Neural cell (in vitro differentiated cells): ENCODE results near the gene ALDH7A1. TPM values are rescaled to one million over a fixed set of nuclear protein-coding genes. Genes with fewer than 3 reads are reported as not detected.
A peak's percentile ranks its signal among the peaks of the same experiment; 100 is the strongest.

Experiments used
- H2AFZ ChIP-seq: fragments of 200-600, 300-800 bp; sonication (generic), shearing (Covaris generic); 2 replicates; pipeline ENCODE4 v1.6.0; 2014; ENCODE audit warnings: low read depth, mild to moderate bottlenecking, antibody characterized with exemption, low read length, moderate library complexity
- H3F3A ChIP-seq: fragments of 200-600 bp; shearing (Covaris generic); 2 replicates; pipeline ENCODE4 v1.6.1; 2016; ENCODE audit warnings: mild to moderate bottlenecking, moderate library complexity, mixed read lengths, antibody characterized with exemption, low read length; ENCODE audit not compliant: insufficient read depth, poor library complexity, severe bottlenecking
- H3K27ac ChIP-seq: fragments of 200-600, 300-800 bp; sonication (generic), shearing (Covaris generic); 2 replicates; pipeline ENCODE4 v1.5.1; 2014; ENCODE audit warnings: mild to moderate bottlenecking, low read length, moderate library complexity
- H3K27me3 ChIP-seq: fragments of 300-800, 200-600 bp; sonication (generic), shearing (Covaris generic); 2 replicates; pipeline ENCODE4 v1.6.0; 2014; ENCODE audit warnings: mild to moderate bottlenecking, low read depth, low read length, moderate library complexity; ENCODE audit not compliant: insufficient read depth
- H3K36me3 ChIP-seq: fragments of 300-800, 200-600 bp; sonication (generic), shearing (Covaris generic); 2 replicates; pipeline ENCODE4 v1.5.1; 2014; ENCODE audit warnings: mild to moderate bottlenecking, antibody characterized with exemption, low read length, moderate library complexity; ENCODE audit not compliant: insufficient read depth
- H3K4me2 ChIP-seq: fragments of 300-800, 200-600 bp; sonication (generic), shearing (Covaris generic); 2 replicates; pipeline ENCODE4 v1.6.0; 2014; ENCODE audit warnings: mild to moderate bottlenecking, low read length
- H3K4me3 ChIP-seq: fragments of 300-800, 200-600 bp; sonication (generic), shearing (Covaris generic); 2 replicates; pipeline ENCODE4 v1.5.1; 2014; ENCODE audit warnings: mild to moderate bottlenecking, low read length, moderate library complexity
- H3K79me2 ChIP-seq: fragments of 200-600 bp; shearing (Covaris generic); replicated peaks from 2 replicates; pipeline ENCODE4 v1.6.0; 2014; ENCODE audit warnings: mild to moderate bottlenecking, low read length, moderate library complexity; ENCODE audit not compliant: insufficient read depth
- H3K9ac ChIP-seq: fragments of 300-800, 200-600 bp; sonication (generic), shearing (Covaris generic); 2 replicates; pipeline ENCODE4 v1.6.1; 2016; ENCODE audit warnings: mild to moderate bottlenecking, low read length, mixed read lengths
- H3K9me2 ChIP-seq: fragments of 200-600 bp; shearing (Covaris generic); 2 replicates; pipeline ENCODE4 v1.6.1; 2016; ENCODE audit warnings: mild to moderate bottlenecking, low read length, mixed read lengths; ENCODE audit not compliant: insufficient read depth
- H3K9me3 ChIP-seq: fragments of 200-600, 300-800 bp; sonication (generic), shearing (Covaris generic); 2 replicates; pipeline ENCODE4 v1.6.1; 2016; ENCODE audit warnings: mild to moderate bottlenecking, mixed run types, low read length, moderate library complexity, mixed read lengths
- H4K20me1 ChIP-seq: fragments of 200-600 bp; shearing (Covaris generic); 2 replicates; pipeline ENCODE4 v1.6.1; 2016; ENCODE audit warnings: mild to moderate bottlenecking, mixed run types; ENCODE audit not compliant: insufficient read depth
- CTCF ChIP-seq: fragments of 450-650 bp; IDR thresholded peaks from 2 replicates; pipeline ENCODE4 v1.5.1; 2014; ENCODE audit warnings: antibody characterized with exemption, mild to moderate bottlenecking, moderate library complexity; ENCODE audit not compliant: poor library complexity, severe bottlenecking
- EP300 ChIP-seq: fragments of 450-650 bp; conservative IDR thresholded peaks from 2 replicates; pipeline ENCODE4 v1.6.1; 2014; ENCODE audit warnings: antibody characterized with exemption, mild to moderate bottlenecking, moderate library complexity; ENCODE audit not compliant: poor library complexity, severe bottlenecking
- EZH2 ChIP-seq: fragments of 200-600, 300-800 bp; shearing (Covaris generic), sonication (generic); IDR thresholded peaks from 2 replicates; pipeline ENCODE4 v1.6.1; 2014; ENCODE audit warnings: antibody characterized with exemption, low read length, borderline replicate concordance, mild to moderate bottlenecking; ENCODE audit not compliant: insufficient read depth, poor library complexity, severe bottlenecking
- MXI1 ChIP-seq: fragments of 450-650 bp; conservative IDR thresholded peaks from 2 replicates; pipeline ENCODE4 v1.6.1; 2014; ENCODE audit warnings: antibody characterized with exemption, mild to moderate bottlenecking; ENCODE audit not compliant: poor library complexity, severe bottlenecking
- POLR2AphosphoS5 ChIP-seq: IDR thresholded peaks from 2 replicates; pipeline ENCODE4 v1.6.1; 2012
- RAD21 ChIP-seq: fragments of 450-650 bp; conservative IDR thresholded peaks from 2 replicates; pipeline ENCODE4 v1.6.1; 2014; ENCODE audit warnings: antibody characterized with exemption, mild to moderate bottlenecking, moderate library complexity
- SMC3 ChIP-seq: fragments of 450-650 bp; conservative IDR thresholded peaks from 2 replicates; pipeline ENCODE4 v1.6.1; 2014; ENCODE audit warnings: antibody characterized with exemption, mild to moderate bottlenecking, moderate library complexity; ENCODE audit not compliant: poor library complexity
- TAF1 ChIP-seq: IDR thresholded peaks from 2 replicates; pipeline ENCODE4 v1.6.1; 2012; ENCODE audit warnings: low read depth
- polyA plus RNA-seq: library from polyadenylated mRNA; depleted of rRNA; stranded (reverse); fragments of >200 nt; gene quantifications from 2 replicates; pipeline ENCODE4 v1.2.3, GENCODE V29; 2014
- TF ChIP-seq, protein P1 (sequence below): IDR thresholded peaks from 2 replicates; pipeline ENCODE4 v1.6.1; 2012; ENCODE audit warnings: borderline replicate concordance

The ALDH7A1 gene
- polyA plus RNA-seq, 1 donor from 2014 or later: 23.4 TPM

- Histone ChIP-seq H3K27me3 (no peaks in the 10 kb centered on the region), H4K20me1 (no peaks in the 10 kb centered on the region), H3K4me3 (peak overlapping the region; percentile 73), H3K9me3 (no peaks in the 10 kb centered on the region), H3F3A (no peaks in the 10 kb centered on the region), H2AFZ (no peak overlapping the region), H3K9me2 (no peaks in the 10 kb centered on the region), H3K27ac (peak overlapping the region; percentile 68), H3K79me2 (peaks cover 9% of the 10 kb centered on the region), H3K9ac (peak overlapping the region; percentile 74), H3K4me2 (no peak overlapping the region), H3K36me3 (no peaks in the 10 kb centered on the region)
- TF ChIP-seq MXI1: no peak
- TF ChIP-seq SMC3: peak; percentile 11
- TF ChIP-seq CTCF: peak; percentile 50
Observed at GRCh38 chr5:126595486-126596083, 566 bp upstream of the ALDH7A1 start.

DNA sequence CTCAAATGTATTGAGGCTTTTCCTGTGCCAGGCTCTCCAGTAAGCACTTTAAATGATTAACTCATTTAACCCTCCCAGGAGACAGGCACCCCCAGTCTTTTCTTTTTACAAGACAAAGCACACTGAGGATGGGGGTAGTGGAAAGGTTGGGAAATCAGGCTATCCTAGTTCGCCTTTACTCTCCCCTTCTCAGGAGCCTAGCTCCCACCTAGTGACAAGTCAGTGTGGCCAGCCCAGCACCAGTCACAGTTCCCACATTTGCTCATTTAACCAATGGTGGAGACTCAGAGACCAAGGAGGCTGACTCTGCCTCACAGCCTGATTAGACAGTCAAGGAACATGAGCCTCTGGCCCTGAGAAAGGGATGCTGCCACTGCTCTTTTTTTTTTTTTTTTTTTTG is 3.5 kb downstream of the ALDH7A1 start:
- H3K4me2 ChIP-seq: no peak overlapping the region
- no peak overlapping the region for H3K9ac ChIP-seq
- no peaks in the 10 kb centered on the region for H3K9me3 ChIP-seq
- peaks cover 9% of the 10 kb centered on the region for H3K79me2 ChIP-seq
- no peaks in the 10 kb centered on the region for H3K9me2 ChIP-seq
- H3K36me3 ChIP-seq: no peaks in the 10 kb centered on the region
- no peak overlapping the region for H3K4me3 ChIP-seq
- TF ChIP-seq SMC3: no peak
- TF ChIP-seq MXI1: no peak
- no peak for TF ChIP-seq POLR2AphosphoS5
- TF ChIP-seq EP300: no peak
- TF ChIP-seq TAF1: no peak
- TF ChIP-seq EZH2: no peak
- TF ChIP-seq, protein P1, sequence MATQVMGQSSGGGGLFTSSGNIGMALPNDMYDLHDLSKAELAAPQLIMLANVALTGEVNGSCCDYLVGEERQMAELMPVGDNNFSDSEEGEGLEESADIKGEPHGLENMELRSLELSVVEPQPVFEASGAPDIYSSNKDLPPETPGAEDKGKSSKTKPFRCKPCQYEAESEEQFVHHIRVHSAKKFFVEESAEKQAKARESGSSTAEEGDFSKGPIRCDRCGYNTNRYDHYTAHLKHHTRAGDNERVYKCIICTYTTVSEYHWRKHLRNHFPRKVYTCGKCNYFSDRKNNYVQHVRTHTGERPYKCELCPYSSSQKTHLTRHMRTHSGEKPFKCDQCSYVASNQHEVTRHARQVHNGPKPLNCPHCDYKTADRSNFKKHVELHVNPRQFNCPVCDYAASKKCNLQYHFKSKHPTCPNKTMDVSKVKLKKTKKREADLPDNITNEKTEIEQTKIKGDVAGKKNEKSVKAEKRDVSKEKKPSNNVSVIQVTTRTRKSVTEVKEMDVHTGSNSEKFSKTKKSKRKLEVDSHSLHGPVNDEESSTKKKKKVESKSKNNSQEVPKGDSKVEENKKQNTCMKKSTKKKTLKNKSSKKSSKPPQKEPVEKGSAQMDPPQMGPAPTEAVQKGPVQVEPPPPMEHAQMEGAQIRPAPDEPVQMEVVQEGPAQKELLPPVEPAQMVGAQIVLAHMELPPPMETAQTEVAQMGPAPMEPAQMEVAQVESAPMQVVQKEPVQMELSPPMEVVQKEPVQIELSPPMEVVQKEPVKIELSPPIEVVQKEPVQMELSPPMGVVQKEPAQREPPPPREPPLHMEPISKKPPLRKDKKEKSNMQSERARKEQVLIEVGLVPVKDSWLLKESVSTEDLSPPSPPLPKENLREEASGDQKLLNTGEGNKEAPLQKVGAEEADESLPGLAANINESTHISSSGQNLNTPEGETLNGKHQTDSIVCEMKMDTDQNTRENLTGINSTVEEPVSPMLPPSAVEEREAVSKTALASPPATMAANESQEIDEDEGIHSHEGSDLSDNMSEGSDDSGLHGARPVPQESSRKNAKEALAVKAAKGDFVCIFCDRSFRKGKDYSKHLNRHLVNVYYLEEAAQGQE: no peak
- no peak for TF ChIP-seq RAD21
- TF ChIP-seq CTCF: no peak
- H4K20me1 ChIP-seq: no peaks in the 10 kb centered on the region
- H3K27ac ChIP-seq: no peak overlapping the region
- H3F3A ChIP-seq: no peaks in the 10 kb centered on the region
- H3K27me3 ChIP-seq: no peaks in the 10 kb centered on the region
- H2AFZ ChIP-seq: no peak overlapping the region
